NK-92 (cell line): ENCODE data around the gene SPATA17.

ENCODE experiments used
- DNase-seq: peaks from one replicate; lab custom pipeline; 2025; ENCODE audit not compliant: unreplicated experiment; lab: John Stamatoyannopoulos, UW

The SPATA17 gene

DNA sequence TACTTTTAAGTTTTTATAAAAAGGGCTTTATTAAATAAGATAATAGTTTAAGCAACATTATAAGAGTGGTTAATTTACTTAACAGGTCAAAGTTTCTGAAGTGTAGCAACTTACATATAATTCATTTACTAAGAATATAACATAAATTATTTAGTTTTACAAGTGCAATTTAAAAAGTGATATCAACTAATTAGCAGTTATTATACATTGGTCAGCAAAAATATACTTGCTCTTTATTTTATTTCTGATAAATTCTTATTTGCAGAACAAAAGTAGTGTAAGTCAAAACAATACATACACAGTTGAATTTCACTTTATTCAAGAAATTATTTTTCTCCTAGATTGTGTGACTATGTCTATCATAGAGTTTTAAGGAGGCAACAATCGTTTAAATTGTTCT is 215.6 kb downstream of the SPATA17 start:
- DNase-seq, result no peak

DNA sequence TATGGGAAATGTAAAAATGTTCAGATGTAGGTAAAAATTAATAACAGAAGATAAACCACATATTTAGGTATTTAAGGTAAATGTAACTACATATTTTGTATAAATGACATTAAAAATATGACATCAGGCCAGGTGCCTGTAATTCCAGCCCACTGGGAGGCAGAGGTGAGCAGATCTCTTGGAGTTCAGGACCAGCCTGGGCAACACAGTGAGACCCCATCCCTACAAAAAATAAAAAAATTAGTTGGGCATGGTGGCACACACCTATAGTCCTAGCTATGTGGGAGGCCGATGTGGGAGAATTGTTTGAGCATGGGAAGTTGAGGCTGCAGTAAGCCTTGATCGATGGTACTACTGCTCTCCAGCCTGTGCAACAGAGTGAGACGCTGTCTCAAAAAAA is 216.5 kb downstream of the SPATA17 start:
- DNase-seq, result no peak

DNA sequence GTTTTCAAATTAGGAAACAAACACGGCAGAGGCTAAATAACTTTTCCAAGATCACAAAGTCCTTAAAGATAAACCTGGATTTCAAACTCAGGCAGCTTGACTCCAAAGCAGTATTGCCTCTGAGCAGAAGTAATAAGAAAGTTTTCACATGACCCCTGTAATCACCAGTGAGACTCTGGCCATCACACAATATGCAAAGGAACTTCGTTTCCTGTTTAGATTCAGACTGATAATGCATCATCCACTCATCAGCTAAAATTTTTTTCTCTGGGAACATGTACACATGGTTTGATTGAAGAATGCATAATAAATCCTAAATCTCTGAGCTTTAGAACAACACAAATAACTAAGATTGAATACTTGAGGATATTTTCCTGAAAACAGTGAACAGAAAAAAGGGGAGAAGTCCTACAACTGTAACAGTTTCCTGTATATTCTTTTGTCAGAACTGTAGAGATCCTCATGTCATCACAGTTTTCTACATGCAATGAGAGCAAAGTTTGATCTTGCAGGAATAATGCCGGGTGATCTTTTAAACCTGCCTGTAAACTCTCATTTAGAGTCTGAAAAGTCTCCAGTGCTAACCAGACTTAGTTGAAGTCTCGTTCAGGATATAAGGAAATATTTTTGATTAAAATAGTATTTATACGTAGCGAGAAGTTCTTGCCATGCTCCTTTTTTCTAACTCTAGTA is 225.3 kb downstream of the SPATA17 start:
- no peak for DNase-seq

DNA sequence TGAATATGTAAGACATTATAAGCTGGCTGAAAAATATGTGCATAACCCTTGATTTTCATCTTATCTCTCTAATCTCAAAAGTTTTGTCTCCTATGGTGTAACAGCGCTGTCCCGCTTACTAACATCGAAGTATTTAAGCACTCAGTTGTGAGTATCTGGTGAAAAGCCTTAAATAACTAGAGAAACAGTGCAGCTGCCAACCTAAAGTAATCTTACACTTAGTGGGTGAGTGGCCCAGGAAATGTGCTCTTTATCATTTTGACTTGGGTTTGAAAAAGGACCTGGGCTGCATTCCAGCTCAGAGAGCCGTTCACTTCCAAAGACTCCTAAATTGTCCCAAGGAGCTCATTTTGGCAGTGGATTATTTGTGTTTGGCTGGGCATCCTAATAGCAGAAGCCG is 225.9 kb downstream of the SPATA17 start:
- DNase-seq, result no peak

DNA sequence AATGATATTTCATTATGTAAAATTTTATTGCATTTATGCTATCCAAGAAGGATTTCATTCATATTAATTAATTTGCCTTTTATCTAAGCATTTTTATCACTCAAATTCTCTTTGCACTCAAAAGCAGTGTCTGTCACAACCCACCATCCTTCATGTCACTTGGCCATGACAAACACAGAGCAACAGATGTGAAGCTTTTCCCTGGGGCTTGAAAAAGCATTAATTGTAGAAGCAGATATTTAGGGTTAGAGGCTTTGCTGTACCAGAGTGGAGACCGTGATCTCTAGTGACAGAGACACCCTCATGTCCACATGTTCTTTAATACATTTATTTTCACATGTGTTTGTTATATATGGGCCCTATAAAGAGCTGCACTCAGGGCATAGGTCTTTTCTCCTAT is 230.5 kb downstream of the SPATA17 start:
- no peak for DNase-seq

DNA sequence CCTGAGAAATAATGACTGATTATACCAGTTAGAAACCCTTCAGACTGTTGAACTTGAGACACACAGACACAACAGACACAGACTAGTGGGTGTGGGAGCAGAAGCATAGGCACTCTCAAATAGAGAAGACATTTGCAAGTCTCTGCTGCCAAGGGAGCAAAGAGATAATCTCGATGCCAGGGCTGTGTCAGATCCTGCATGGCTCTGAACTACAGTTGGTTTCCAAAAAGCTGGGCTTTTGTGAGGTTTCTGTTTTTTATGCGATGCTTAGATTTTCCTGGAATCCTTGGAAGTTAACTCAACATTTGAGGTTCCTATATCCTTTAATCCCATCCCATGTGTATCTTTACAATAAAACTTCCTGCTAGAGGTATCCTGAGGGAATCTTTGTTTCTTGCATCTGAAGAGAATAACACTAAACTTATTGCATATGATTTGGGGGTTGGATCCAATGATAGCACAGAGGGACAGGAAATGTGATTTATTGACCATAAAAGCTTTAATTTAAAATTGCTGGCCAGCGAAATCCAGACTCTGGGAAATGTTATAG is 236.4 kb downstream of the SPATA17 start:
- no peak for DNase-seq

DNA sequence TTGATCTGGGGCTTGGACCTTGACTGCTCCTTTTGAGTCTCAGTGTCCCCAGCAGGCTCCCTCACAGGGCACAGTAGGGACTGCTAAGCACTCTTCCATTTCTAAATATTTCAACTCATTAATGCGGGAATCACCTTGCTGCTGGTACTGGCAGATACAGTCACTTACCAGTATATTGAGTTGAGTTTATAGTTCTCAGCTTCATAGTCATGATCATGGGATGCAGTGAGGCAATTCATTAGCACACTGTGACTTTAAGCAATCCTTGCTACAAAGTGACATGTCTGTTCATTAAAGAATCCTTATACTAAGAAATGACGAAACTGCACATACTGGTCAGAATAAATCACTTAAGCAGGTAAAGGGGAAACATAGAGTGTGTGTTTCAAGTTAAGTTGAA is 240.8 kb downstream of the SPATA17 start:
- DNase-seq, result no peak

DNA sequence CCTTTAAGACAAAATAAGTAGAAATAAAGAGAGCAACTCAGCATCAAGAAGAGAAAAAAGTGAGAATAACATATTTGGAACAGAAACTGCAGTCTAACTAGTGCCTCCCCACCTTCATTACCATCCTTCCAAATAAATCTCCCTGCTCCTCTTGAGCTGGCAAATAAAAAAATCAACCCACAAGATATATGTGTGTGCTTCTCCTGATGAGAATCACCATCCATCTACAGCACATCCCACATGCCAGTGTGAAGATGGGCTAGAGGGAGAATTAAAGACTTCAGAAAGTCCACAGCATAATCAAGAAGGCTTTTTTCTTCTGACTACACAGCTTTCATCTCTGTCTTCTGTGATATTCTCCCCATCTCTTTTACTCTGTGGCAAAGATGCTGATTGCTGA is 244.1 kb downstream of the SPATA17 start:
- no peak for DNase-seq

DNA sequence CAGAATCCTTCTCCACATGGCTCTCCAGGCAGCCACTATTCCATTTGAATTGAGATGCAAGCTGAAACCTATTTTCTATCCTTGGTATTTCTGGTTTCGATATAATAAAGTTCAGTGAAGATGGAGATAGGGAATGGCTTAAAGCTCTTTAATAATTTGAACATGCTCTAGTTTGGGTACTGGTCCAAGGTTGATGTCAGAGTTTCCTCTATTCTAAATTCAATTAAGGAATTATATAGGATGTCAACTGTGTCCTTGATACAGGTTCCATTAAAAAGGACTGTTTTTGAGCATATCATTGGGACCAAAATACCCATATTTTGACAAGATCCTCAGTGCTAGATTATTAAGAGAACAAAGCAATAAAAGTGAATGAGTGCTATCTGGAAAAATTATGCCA is 245.3 kb downstream of the SPATA17 start:
- DNase-seq, result no peak

DNA sequence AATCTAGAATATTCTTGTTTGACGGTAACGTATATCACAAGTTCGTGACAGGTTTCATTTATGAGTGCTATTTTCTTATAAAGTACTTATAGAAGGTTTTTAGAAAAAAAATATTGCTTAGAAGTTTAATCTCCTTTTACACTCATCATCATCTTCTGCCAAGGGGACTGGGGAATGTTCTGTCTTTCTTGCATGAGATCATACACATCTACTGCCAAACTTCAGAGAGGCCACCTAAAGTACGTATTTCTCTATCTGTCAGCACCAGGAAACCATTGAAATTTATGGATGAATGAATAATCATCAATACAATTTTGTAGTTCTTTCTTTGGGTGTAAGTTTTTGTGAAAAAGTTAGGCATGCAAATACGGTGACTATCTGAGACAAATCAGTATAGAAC is 245.8 kb downstream of the SPATA17 start:
- no peak for DNase-seq

DNA sequence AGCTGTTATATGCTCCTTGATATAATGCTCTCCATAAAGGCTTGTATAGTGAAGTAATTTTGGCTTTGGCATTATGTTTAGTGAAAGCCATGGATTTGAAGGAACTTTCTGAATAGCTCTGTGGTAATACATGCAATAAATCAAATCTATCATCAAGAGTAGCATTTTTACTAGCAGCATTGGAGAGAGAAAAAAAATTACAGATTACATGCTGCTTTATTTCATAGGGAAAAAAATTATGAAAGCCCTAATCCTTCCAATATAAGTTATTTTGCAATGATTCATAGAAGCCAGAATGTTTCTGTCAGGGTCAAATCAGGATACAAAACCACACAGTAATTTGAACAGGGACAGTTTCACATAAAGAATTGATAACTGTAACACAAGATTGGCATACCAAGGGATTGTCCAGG is 250.0 kb downstream of the SPATA17 start:
- no peak for DNase-seq

DNA sequence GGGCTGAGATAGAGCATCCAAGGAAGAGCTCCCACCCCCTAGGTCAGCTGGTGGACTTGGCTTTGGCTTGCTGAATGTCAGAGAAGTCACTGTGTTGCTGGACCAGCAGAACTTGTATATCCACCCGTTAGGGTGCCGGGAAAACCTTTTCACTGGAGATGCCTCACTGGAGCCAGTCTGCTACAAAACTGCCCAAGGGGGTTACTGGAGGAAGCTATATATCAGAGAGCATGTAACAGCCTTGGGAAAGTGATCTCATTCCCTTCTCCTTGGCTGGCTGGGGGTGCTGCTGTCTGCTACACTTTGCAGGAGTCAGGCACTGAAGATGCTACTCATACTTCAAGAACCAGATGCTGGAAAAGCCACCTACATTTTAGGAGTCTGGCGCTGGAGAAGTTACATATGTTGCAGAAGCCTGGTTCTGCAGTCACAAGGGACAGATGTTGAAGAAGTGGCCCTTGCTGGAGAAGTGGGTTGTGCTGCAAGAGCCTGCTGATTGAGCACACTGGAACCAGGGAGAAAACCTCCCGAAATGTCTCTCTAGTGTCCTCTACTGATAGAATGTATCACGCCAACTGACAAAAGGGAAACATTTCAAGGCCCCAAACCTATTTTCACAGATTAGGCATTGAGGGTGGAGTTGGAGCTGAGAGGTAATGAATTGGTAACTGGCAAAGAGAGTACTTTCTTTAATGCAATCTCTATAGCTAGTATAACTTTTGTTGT is 250.6 kb downstream of the SPATA17 start:
- no peak for DNase-seq

DNA sequence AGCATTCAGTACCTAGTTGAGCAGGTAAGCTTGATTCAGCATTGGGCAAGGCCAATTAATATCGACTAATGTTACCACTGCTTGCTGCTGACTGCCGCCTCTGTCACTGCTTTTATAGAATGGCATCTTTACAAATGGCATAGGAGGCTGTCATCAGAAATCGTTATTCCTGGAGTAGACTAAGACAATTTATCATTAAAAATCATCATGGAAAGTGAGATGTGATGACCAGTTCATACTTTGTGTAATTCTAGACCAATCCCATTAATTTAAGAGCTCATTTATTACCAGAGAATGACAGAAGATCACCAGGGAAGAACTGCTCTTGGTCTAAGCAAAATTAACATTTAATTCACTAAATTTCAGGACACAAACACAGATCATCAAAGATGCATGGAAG is 254.0 kb downstream of the SPATA17 start:
- DNase-seq, result no peak

DNA sequence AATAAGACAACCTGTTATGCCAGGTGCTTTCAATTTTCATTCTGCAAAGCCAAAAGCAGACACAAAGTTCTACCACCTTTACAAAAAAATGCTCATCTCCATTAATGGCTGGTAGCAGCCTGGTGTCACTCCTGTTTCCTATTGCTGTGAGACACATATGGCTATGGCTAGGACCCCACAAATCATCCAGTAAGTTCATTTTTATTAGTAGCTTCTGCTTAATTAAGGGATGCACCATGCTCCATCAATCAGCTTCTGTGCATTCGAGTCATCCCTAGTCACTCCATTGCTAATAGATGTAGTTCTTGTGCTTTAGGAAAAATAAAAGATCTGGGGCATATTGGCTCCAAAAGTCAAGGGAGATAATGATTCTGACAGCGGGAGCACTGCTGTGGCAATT is 257.2 kb downstream of the SPATA17 start:
- no peak for DNase-seq

DNA sequence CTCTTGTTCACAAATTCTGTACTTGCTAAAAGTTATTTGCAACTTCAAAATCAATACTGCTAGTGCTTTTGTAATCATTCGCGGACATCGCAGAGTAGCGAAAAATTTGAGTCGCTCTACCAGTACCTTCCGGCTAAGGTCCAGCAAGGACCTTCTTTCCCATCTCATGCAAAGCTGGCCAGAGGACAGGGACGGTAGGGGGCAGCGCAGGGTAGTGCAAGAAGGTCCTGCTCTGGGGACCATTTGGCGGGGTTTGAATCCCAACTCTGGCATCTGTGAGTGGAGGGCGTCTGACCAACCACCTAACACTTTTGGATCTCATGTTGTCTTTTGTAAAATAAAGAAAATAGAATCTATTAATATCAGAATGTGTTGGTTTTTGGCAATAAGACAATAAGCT is 258.3 kb downstream of the SPATA17 start:
- DNase-seq, result no peak

DNA sequence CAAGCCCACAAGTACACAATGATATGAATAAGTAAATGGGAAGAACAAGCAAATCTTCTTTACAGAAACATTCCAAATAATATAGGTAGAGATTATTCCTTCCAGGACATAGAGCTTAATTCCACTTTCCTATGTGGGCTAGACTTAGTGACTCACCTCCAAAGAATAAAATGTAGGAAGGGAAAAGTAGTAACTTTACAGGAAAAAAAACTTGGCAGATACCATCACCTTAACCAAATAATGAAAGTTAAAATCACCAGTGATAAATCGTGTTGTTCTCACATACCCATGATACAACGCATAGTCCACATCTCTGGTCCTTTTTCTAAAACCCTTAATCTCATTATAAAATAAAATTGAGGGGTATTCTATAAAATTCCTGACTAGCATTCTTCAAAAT is 260.8 kb downstream of the SPATA17 start:
- DNase-seq, result no peak

DNA sequence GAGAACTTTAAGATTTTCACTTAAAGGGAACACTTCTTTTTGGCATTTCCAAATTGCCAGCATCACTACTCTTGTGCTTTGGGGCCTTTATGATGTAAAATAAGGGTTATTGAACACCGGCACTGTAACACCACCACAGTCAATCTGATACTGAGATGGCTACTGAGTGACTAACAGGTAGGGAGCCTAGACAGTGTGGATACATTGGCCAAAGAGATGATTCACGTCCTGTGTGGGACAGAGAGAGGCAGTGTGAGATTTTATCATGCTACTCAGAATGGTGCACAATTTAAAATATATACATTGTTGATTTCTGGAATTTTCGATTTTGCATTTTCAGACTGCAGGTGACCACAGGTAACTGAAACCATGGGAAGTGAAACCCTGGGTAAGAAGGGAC is 261.6 kb downstream of the SPATA17 start:
- DNase-seq, result no peak

DNA sequence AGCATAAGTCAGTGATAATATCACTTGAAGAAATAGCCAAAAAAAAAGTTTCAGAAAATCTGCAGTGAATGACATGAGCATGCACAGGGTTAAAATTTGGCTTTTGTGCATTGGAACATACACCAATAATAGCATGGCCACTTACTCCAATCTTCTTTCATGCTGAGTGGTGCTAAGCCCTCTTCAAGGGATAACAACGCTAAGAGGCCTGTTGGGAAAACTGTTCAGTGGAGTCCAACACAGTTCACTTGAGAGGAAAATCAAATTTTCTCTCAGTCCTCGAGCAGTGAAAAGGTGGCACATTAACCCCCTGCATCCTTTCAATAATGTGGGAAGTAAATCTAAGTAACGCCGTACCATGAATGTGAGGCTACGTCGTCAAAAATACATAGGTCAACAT is 264.7 kb downstream of the SPATA17 start:
- DNase-seq, result no peak

DNA sequence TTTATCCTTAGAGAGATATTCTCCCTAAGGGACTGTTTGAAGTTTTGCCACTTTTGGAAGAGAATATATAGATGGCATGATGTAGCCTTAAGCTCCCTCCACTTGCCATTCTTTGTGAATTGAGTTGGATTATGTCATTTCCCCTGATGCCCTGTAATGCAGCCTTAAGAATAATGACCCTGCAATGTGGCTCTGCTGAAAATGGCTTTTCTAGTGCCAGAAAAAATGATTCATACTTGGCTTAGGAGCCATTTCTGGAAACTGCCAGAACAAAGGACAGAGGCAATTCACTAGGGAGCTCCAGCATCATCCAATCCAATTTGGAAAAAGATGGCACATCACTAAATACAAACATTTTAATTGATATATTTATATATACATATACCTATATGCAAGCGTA is 265.3 kb downstream of the SPATA17 start:
- no peak for DNase-seq

DNA sequence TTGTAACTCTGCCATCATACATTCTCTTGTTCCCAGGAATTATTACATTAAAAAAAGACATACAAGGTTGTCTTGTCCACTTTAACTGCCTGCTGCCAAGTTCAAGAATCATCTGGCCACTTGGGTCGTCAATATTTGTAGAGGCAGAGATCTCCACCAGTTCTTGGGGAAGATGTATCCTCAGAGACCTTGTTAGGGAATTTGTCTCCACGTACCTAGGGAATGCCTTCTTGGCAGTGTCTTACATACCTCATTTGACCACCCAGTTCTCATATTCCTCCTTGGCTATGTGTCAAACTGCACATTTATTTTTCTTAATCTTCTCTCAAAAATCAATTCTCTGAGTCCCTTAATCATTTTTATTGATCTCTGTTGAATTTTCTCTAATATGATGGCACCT is 266.0 kb downstream of the SPATA17 start:
- no peak for DNase-seq

DNA sequence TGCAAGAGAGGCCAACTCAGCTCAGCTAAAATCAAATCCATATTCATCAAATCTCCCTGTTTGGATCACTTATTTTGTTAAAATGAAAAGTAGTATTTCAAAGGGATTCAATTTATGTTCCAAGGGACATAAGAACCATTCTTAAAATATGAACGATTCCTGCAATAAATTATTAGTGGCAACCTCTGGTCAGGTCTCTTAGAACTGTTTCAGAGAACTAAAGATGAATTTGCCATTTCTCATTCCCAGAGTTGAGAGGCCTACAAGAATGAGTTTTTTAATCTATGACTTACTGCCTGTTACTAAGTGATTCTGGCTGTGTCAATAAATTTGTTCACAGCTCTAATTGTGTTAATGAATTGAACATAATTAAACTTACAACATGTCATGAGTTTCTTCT is 268.5 kb downstream of the SPATA17 start:
- no peak for DNase-seq

DNA sequence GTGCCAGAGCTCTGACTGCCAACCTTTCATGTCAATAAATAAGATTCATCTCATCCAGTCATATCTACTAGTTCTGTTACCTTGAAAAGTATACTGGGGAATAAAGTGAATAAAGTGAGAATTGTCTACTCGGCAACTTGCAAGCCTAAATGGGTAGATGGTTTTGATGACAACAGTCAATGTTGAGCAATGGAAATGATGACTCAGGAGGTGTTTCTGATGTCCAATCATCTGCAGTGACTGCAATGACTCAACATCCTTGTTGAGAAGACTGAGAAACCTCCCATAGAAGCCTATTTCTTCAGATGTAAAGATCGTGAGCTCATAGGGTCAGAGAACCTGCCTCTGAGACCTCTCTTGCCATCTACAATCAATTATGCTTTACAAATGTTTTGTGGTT is 276.4 kb downstream of the SPATA17 start:
- no peak for DNase-seq

DNA sequence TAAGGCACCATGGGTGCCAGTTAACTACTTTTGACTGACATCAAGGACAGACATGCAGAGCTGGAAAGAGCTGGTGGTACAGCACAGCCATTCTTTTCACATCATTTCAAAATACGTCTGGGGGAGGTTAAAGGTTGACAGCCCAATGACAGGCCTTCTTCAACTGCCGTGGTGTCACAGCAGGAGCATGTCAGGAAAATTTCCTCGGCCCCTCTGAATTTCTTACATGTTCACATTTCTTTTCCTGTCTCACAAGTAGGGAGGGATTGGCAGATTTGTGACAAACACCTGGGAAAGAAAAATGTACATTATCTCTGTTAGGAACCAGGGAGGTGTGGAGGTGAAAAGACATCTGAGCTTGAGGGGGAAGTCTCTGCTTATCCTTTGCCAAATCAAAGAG is 279.1 kb downstream of the SPATA17 start:
- DNase-seq, result no peak
